T-helper 2 cell treated with Interferon-gamma antibody and Interleukin-4, amounts not matched to agents 100 ng/mL and 5 ng/mL, for 36 hours (primary cell): ENCODE measurements around the gene RSL24D1. TPM values are rescaled to one million over a fixed set of nuclear protein-coding genes. Genes with fewer than 3 reads are reported as not detected.

ENCODE experiments used
- total RNA-seq: library from RNA; stranded (reverse); gene quantifications from 2 replicates; pipeline ENCODE4 v1.2.3, GENCODE V29; 2022

The RSL24D1 gene
- total RNA-seq, 1 donor from 2014 or later: 66.2 TPM

Other genes starting within 250 kb of the RSL24D1 start
- gene RAB27A, start 92.9 kb upstream of the RSL24D1 start, total RNA-seq: 64.4 and 67.2 TPM in 2 replicates
- gene PIGBOS1, start 122.2 kb upstream of the RSL24D1 start, total RNA-seq: 9.8 and 10.3 TPM in 2 replicates
- 23.4 and 24.0 TPM in 2 replicates for gene PIGB, start 122.3 kb upstream of the RSL24D1 start, total RNA-seq
- 16.8 and 17.4 TPM in 2 replicates for gene CCPG1, start 211.4 kb upstream of the RSL24D1 start, total RNA-seq
- 0.32 TPM in 1 of 2 replicates, not detected in the other for gene PIERCE2, start 211.6 kb upstream of the RSL24D1 start, total RNA-seq